ENCODE results near the gene C6orf62.

GRCh38 chr6:24743265-24743943 lies 24.4 kb upstream of the C6orf62 start:
- TF ChIP-seq, protein P1, sequence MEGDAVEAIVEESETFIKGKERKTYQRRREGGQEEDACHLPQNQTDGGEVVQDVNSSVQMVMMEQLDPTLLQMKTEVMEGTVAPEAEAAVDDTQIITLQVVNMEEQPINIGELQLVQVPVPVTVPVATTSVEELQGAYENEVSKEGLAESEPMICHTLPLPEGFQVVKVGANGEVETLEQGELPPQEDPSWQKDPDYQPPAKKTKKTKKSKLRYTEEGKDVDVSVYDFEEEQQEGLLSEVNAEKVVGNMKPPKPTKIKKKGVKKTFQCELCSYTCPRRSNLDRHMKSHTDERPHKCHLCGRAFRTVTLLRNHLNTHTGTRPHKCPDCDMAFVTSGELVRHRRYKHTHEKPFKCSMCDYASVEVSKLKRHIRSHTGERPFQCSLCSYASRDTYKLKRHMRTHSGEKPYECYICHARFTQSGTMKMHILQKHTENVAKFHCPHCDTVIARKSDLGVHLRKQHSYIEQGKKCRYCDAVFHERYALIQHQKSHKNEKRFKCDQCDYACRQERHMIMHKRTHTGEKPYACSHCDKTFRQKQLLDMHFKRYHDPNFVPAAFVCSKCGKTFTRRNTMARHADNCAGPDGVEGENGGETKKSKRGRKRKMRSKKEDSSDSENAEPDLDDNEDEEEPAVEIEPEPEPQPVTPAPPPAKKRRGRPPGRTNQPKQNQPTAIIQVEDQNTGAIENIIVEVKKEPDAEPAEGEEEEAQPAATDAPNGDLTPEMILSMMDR (IDR thresholded peaks at IDR 0.05) = no peak
- TF ChIP-seq POLR2A (IDR thresholded peaks at IDR 0.05) = no peak
